SKM-1 treated with dmso at 0.1 percent for 144 hours (cell line): ENCODE results near the gene SCPEP1.

ENCODE experiments used
- DNase-seq: peaks from one replicate; lab custom pipeline; 2025; ENCODE audit not compliant: unreplicated experiment; lab: John Stamatoyannopoulos, UW

Gene SCPEP1

DNA sequence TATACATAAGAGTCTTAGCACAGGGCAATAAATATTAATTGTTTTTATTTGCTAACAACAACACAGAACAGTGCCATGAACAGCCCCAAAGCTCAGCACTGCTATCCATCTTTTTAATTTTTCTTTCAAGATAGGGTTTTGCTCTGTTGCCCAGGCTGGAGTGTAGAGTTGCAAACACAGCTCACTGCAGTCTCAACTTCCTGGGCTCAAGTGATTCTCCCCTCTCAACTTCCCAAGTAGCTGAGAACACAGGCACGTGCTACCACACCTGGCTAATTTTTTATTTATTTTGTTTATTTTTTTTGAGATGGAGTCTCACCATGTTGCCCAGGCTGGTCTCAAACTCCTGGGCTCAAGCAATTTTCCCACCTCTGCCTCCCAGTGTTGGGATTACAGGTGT is 59.5 kb downstream of the SCPEP1 start:
- DNase-seq: no peak

- DNase-seq: no peak
Observed at GRCh38 chr17:57038486-57038885, 60.6 kb downstream of the SCPEP1 start.

- DNase-seq: no peak
Observed at GRCh38 chr17:57040571-57040970, 62.6 kb downstream of the SCPEP1 start.

- no peak for DNase-seq
Observed at GRCh38 chr17:57043276-57043675, 65.3 kb downstream of the SCPEP1 start.

- no peak for DNase-seq
Observed at GRCh38 chr17:57044976-57045867, 67.3 kb downstream of the SCPEP1 start.

DNA sequence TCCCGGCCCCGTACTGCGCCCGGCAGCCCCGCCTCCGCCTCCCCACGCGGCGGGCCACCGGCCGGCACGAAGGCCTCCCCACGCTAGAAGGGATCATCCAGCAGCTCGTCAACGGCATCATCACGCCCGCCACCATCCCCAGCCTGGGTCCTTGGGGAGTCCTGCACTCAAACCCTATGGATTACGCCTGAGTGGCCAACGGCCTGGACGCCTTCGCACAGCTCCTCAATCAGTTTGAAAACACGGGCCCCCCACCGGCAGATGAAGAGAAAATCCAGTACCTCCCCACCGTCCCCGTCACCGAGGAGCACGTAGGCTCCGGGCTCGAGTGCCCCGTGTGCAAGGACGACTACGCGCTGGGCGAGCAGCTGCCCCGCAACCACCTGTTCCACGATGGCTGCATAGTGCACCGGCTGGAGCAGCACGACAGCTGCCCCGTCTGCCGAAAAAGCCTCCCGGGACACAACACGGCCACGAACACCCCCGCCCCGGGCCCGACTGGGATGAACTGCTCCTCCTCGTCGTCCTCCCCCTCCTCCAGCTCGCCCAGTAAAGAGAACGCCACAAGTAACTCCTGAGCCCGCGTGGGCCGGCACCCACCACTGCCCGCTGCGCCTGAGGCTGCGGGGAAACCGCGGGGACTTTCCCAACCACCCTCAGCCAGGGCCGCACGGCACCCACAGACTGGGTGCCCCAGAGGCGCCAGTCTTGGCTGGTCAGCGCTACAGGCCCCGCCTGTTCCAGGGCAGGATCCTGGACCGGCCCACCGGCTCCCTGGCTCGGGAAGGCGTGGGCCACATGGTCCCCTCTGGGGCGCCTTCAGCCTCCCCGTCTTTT is 68.2 kb downstream of the SCPEP1 start:
- no peak for DNase-seq

- peak; percentile 1 for DNase-seq
Observed at GRCh38 chr17:57046749-57047148, 68.8 kb downstream of the SCPEP1 start.

DNA sequence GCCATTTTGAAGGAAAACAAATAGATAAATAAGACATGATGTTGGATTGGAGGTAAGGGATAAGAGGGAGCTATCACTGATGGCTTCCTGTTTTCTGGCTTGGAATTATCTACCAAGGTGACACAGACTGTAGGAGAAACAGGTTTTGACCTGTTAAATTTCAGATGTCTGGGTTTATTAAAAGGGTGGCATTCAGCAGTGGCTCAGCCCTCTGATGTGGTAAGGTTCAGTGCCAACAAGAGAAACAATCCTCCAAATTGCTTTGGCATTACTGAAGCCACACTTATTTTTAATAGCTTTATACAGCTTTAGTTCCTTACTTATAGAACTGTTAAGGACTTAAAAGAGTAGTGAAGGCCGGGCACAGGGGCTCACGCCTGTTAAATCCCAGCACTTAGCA is 70.2 kb downstream of the SCPEP1 start:
- no peak for DNase-seq

GRCh38 chr17:57050306-57050705 is 72.4 kb downstream of the SCPEP1 start:
- no peak for DNase-seq

DNA sequence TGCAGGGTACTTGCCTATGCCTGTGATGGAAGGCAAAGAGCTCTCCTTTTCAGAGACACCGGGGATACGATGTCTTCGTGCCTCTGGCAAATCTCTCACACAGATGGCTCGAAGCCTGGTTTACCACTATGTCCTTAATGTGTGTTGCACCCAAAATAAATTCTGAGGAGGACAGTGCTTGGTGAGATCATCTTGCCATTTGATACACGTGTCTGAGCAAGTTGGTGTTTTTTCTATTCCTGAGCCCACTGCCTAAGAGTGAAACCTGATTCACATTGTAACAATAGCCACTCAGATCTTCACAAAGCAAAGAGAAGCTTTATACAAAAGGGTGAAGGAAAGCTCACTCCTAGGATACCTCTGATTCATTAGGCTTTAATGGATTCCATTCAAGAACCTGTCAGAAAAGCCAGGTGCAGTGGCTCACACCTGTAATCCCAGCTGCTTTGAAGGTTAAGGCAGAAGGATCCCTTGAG is 74.0 kb downstream of the SCPEP1 start:
- no peak for DNase-seq
